Measurements from ENCODE around the gene TRPM8.

- peak; percentile 49 for TF ChIP-seq CTCF (IDR thresholded peaks at IDR 0.05)
- no peak for TF ChIP-seq EZH2 (IDR thresholded peaks at IDR 0.05)
- no peak for TF ChIP-seq EZH2phosphoT487 (IDR thresholded peaks at IDR 0.05)
Measured at GRCh38 chr2:233915128-233915527, 2.0 kb upstream of the TRPM8 start.

Measured in neural progenitor cell (in vitro differentiated cells).